Activated T-cell treated with anti-CD3 and anti-CD28 coated beads for 4 hours (primary cell): ENCODE measurements around the gene NANS.
"Not testable (repeated sequence)": the region's sequence is repeated elsewhere in the genome, so short reads cannot be mapped to it uniquely, and the experiment has no call there.

ENCODE experiments used
- DNase-seq: peaks from one replicate; pipeline ENCODE4 v3.0.0-alpha.2; 2020

NANS gene

DNA sequence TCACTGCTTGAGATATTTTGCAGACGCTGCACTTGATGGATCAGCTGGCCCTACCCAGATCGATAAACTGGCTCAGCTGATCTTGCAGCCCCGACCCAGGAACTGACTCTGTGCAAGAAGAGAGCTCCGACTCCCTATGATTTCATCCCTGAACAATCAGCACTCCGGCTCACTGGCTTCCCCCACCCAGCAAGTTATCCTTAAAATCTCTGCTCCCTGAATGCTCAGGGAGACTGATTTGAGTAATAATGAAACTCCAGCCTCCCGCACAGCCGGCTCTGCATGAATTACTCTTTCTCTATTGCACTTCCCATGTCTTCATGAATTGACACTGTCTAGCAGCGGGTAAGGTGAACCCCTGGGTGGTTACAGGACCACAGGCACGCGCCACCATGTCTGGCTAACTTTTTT is 16.9 kb upstream of the NANS start:
- no peak for DNase-seq

DNA sequence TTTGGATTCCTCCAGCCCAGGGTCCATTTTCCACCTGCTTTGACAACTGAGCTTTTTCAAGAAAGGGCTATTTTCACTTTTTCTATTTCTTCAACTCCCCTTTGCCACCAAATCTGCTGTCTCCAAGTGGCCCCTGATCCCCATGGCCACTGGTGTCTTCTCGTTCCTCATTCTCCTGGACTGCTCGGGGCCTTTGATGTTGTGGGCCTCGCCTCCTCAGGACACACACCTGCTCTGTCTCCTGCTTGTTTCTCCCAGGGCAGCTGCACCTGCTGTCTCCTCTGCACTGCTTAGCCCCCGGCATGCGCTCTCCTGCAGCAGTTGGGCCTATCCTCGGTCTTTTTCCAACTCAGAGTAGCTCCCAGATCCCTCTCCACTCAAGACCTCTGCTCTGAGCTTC is 16.3 kb upstream of the NANS start:
- DNase-seq, result no peak

DNA sequence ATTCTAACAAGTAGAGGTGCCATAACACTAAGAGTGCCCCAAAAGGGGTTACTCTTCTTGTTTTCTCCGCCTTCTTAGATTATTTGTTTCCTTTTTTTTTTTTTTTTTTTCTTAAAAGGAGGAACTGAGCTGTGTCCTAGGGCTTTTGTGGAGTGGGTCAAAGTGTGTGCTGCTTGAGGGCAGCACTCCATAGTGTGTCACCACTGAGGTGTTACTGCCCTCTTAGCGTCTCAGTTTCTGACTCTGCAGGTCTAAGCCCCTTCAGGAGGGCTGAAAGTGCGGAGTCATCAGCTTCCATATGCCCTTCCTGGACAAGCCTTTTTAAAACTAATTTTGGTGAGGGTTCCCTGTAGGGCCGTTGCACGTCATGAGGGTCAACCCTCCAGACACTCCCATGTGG is 12.6 kb upstream of the NANS start:
- no peak for DNase-seq

DNA sequence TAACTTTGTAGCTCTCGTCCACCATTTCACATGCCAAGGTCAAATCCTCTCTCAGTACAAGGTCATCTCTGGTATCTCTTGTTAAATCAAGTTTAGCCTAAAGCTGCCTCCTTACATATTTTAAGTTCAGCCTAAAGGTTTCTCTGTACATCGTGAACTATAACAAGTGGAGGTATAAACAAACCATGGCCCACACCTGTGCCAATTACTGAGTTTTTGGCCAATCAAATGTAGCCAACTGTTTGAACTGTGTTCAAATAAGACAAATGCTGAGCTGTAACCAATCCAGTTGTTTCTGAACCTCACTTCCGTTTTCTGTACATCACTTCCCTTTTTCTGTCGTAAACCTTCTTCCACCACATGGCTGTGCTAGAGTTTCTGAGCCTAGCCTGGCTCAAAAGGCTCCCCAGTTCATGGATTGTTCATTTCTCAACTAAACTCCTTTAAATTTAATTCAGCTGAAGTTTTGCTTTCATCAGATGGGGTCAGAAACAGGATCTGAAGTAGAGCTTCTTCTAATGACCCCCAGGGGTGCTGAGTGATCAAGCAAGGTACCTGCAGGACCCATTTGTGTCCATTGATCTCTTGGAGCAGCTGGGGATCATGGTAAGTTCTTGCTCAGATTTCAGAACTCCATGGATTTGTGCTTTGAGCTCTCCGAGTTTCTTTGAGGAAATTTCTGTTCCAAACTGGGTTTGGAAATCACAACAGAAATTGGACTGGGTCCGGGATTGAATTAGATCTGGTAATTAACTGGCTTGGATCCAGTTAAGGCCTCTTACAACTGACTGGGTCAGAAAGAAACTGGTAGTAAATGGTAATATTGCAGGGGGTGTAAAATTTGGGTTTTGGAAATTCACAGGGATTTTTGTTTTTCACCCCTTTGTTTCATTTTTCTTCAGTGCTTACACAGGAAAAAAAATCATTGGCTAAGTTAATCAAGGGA is 11.0 kb upstream of the NANS start:
- peak; percentile 11 for DNase-seq

DNA sequence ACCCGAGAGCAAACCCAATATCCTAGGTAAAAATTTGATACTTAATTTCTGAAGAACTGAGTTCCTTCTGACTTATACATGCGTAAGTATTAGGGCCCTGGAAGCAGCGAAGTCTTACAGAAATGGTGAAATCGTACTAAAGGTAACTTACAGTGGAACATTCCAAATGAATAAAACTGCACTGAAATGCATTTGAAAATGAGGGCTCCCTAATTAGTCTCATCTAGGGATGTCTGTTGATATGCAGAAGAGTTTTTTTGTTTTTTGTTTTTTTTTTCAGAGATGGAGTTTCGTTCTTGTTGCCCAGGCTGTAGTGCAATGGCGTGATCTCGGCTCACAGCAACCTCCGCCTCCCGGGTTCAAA is 10.4 kb upstream of the NANS start:
- DNase-seq, result no peak

DNA sequence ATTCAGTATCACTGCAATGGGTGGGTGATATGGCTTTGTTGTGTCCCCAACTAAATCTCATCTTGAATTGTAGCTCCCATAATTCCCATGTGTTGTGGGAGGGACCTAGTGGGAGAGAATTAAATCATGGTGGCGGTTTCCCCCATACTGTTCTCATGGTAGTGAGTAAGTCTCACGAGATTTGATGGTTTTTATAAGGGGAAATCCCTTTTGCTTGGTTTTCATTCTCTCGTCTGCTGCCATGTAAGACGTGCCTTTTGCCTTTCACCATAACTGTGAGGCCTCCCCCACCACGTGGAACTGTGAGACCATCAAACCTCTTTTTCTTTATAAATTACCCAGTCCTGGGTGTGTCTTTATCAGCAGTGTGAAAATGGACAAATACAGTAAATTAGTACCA is 9.5 kb upstream of the NANS start:
- DNase-seq, result no peak

DNA sequence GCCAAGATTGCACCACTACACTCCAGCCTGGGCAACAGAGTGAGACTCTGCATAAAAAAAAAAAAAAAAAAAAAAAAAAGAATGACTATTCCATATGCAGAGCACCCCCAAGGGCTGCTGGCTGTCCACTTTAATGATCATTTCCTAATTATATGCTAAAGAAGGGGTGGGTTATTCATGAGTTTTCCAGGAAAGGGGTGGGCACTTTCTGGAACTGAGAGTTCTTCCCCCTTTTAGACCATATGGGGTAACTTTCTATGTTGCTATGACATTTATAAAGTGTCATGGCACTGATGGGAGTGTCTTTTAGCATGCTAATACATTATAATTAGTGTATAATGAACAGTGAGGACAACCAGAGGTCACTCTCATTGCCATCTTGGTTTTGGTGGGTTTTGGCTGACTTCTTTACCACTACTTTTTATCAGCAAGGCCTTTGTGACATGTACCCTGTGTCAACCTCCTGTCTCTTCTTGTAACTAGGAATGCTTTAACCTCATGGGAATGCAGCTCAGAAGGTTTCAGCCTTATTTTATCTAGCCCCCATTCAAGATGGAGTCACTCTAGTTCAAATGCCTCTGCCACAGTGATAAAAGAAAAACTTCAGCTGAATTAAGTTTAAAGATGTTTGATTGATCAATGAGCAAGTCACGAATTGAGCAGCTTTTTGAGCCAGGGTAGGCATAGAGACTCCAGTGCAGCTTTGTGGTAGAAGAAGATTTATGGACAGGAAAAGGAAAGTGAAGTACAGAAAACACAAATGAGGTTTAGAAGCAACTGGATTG is 7.1 kb upstream of the NANS start:
- no peak for DNase-seq

DNA sequence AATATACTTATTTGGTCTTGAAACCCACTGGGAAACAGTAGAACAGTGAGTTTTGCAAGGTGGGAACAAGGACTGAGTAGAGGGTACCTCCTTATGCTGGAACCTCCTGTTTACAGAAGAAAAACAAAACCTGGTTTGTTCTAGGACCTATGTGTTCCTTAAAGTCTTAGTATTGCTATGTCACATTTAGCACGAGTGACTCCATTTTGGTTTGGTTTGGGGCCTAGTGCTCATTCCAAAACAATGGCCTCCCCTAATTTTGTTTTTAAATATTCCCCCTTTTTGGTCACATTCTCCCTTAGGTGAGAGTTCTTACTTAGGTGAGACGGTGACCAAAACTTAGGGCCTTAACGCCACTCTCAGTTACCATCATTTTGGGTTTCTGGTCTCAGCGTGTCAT is 6.2 kb upstream of the NANS start:
- no peak for DNase-seq

DNA sequence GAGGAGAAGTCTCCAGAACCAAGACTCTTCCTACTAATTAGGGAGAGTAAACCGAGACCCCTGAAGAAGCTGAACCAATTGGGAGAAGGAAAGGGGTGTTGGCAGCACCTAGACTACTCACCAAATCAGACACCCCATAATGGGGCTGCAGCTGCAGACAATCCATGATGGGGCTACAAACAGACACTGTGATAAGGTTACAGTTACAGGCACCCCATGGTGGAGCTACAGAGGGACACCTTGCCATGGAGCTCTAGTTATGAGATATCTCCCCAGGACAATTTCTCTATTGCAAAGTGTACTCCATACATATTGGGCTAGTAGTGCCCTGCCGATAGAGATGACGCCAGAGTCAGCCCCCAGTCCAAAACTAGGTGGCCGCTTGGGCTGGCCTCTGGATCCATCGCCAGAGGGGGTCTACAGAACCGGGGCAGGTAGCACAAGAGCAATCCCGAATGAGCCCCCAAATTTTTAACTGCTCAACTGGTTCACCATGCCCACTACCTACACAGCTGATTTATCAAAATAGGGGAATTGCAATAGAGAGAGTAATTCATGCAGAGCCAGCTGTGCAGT is 2.1 kb upstream of the NANS start:
- no peak for DNase-seq

DNA sequence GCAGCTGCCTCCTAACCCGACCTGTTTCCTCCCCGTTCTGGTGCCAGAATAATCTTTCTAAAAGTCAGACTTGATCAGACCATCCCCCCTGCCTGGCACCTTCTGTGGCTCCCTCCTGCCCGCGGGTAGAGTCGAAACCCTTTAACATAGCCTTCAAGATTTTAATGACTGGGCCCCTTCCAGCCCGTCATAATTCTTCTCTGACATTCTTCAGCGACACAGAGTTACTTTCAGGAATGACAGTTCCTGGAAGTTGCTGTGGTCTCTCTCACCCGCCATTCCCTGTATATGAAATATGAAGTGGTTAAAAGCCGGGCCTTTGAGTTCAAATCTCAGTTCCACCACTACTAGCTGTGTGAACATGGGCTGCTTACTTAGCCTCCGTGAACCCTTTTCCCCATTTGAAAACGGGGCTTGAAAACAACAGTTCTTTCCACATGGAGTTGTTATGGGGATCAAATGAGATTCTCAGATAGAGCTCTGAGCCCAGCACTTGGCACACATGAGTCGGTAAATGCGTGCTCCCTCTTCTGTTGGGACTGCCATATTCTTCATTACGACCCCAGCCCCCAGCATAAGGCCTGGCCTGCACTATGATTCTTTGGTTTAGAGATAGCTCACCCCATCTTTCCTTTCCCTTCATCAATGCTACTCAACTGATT is 737 bp downstream of the NANS start:
- DNase-seq, result no peak

DNA sequence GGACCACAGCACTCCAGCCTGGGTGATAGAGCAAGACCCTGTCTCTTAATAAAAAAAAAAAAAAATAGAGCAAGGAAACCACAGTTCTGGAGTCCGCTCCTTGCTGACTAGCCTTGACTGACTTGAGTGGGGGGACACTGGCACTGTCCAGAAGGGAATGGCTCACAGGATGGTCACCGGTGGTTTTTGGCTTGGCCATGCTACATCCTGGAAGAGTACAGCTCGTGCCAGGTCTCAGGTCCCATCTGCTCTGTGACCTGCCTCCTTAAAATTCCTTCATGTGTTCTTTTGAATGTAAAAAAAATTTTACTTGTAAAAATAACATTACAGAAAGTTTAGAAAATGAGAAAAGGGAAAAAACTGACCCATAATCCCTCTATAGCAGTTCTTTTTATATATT is 5.6 kb downstream of the NANS start:
- DNase-seq, result no peak

DNA sequence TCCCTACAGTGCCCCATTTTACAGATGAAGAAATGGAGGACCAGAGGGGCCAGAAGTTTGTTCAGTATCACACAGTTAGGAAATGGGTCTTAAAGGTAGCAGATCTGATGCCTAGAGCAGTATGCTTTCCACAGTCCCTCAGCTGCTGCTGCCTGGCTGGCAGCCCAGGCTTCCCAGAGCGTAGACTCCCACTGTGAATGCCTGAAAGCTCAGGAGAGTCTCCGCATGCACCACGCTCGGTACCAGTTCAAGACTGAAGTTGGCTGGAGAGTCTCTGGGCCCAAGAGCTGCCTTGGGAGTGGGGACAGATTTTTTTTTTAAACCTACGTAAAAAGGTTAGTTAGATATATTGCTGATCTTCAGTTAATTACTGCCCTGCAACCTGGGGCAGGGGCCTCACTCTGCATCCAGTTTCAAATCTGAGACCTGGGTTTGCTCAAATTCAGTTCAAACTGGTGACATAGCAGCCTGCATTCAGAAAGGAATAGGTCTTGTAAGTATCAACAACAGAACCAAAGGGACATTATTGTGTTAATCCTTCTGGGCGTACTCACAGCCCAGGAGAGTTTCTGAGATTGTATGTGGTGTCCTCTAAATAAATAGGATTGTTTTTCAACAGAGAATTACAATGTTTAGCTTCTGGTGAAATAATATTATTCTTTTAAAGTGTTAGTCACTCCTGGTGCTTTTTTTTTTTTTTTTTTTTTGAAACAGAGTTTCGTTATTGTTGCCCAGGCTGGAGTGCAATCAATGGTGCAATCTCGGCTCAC is 8.3 kb downstream of the NANS start:
- DNase-seq, result no peak

DNA sequence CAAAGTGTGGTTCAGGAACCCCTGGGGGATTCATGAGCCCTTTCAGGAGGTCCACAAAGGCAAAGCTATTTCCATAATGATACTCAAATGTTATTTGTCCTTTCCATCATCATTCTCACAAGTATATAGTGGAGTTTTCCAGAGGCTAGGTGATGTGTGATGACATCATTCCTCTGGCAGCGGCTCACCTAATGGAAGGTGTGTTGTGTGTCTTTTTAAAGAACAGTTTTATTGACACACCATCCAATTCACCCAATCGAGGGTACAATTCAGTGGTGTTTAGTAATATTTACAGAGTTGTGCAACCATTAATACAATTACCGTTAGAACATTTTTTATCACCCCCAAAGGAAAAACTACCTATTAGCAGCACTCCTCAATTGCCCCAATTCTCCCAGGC is 9.7 kb downstream of the NANS start:
- DNase-seq, result no peak

DNA sequence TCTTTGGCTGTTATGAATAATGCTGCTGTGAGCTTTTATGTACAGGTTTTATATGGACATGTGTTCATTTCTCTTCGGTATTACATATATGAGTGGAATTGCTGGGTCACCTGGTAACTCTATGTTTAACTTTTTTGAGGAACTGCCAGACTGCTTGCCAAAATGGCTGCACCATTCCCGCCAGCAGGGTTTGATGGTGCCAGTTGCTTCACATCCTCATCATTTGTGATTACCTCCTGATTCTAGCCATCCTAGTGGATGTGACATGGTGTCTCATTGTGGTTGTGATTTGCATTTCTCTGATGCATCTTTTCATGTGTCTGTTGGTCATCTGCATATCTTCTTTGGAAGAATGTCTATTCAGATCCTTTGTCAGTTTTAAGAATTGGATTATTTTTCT is 10.7 kb downstream of the NANS start:
- DNase-seq, result no peak

DNA sequence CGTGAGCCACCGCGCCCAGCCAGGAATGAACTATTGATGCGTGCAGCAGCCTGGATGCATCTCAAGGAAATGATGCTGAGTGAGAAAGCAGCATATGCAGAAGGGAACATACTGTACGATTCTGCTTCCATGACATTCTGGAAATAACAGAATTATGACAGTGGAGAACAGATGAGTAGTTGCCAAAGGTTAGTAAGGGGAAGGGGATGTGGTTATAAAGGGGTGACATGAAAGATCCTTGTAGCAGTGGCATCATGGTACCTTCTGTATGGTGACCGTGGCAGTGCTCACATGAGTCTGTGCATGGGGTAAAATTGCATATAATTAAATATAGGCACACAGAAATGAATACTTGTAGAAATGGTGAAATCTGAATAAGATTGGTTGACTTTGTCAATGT is 13.0 kb downstream of the NANS start:
- DNase-seq, result no peak

DNA sequence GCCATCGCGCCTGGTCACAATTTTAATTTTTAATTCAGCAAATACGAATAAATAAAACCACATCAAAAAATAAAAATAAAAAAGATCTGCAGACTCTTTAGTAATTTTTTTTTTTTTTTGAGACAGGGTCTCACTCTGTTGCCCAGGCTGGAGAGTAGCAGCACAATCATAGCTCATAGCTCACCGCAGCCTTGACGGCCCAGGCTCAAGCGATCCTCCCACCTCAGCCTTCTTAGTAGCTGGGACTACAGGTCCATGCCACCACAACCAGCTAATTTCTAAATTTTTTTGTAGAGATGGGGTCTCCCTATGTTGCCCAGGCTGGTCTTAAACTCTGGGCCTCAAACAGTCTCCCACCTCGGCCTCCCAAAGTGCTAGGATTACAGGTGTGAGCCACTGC is 14.2 kb downstream of the NANS start:
- DNase-seq, result no peak

DNA sequence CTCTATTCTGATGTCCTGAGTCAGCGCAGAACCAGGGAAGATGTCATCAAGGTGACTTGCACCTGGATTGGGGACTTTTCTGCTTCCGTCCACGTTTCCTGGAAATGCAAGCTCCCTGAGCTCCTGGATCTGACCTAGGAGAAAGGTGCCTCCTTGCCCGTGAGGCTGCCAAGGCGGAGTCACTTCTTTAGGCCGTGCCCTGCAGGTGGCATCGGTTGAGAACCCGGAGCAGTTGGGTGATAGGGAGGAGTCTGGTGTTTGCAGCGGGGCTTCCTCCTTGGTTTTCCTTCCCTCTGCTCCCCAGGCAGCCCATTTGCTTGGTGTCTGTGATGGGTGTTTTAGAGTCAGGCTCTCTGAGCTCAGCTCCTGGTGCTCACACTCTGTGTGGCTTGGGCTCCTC is 15.2 kb downstream of the NANS start:
- DNase-seq, result no peak

DNA sequence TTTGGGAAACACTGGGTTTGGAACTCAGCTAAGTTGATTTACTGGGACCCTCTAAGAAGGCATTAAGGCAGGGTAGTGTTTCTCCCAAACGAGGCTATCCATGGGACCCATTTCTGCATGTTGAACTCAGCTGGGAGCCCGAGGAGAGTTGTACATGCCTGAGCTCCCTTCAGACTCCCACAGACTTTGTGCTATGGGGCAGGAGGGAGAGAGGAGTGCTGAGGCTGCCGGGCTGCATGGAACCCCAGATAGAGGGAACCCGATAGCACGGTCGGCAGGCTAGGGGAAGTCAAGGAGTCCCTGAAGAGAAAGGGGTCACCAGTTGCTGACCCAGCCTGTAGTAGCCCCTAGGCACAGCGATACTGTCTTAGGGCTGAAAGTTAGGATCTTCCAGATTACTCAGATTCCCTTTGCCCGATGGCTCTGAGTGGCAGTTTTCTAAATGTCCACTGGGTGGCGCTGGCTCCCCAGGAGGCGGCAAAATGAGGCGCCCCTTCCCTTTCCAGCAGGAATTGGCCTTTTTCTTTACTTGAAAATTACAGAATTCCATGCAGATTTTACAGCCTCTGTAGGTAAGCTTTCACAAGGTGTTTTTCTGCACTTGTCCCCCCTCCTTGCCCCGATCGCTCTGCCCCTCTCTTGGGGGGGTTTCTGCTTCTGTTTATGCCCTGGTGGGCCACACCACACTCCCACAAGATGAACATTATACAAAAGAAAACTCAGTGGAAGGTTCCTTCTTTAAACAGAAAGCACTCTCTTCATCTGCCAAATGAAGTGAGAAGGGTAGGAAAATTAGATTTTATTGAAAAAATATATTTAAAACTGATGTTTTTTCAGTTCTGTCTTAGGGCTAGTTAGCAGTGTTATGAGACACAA is 17.8 kb downstream of the NANS start:
- peak; percentile 55 for DNase-seq

DNA sequence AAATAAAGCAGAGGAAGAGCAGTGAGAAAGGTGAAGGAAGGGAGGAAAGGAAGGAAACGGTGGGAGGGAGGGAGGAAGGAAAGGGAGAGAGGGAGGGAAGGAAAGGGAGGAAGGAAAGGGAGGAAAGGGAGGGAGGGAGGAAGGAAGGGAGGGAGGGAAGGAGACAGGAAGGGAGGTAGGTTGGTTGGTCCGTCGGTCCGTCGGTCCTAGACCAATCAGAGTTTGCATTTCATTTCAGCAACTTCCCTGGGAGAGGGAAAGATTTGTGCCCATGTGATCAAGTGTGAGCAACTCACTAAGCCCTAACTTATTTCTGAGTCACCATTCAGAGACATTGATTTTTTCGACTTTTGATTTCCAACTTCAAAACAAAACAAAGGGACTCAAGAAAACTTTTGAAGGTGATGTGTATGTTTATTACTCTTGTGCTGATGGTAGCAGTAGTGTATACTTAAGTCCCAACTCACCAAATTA is 18.8 kb downstream of the NANS start:
- DNase-seq, result no peak

DNA sequence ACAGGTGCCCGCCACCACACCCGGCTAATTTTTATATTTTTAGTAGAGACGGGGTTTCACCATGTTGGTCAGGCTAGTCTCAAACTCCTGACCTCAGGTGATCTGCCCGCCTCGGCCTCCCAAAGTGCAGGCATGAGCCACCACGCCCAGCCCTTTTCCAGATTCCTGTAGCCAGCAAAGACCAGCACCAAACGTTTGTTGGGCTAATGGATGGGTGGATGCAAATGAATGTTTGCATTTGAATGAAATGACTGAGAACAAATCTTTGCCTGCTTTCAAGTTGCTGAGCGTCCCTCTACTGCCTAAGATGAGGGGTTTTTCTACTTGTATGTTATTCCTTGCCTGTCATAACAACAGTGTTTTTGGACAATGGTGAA is 20.0 kb downstream of the NANS start:
- DNase-seq, result not testable (repeated sequence)

DNA sequence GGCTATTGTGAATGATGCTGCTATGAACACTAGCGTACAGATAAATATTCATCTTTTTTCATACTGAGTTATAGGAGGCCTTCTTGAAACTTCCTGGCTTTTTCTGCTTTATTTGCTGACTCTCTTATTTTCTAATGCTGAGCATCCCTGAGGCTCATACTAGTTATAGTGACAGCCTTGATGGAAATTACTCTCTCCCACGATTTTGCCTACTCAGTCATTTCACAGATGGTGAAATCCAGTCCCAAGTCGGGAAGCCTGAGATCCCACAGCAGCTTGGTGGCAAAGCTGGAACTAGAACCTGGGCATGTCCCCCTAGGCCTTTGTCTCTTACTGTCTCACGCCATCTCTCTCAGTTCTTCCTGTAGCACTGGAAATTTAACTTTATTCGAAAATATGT is 22.4 kb downstream of the NANS start:
- no peak for DNase-seq

DNA sequence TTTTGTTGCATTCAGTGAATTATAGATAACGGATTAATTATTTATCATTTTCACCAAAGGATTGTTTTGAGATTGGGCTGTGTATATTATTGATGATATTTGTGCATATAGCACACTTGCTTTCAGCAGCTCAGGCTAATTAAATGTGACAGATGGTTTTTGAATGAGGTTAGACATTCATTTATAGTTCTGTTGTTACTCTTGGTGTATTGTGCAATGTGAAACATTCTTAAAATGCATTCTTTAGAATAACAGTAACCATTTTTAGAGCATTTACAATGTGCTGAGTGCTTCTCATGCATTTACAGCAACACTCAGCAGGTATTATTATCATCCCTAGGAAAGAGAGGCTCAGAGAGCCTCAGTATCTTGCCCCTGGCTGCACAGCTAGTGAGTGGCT is 23.8 kb downstream of the NANS start:
- DNase-seq, result no peak
